Activated T-cell treated with anti-CD3 and anti-CD28 coated beads, Interleukin-2, amount 50 U/mL, for 72 hours (primary cell): Measurements from ENCODE around the gene APLP2. TPM values are rescaled to one million over a fixed set of nuclear protein-coding genes. Genes with fewer than 3 reads are reported as not detected.

Experiments
- ATAC-seq, 2 donors: fragments of 150-1000 bp; cut with Tn5 transposase; replicated peaks in 1 of 2; 2 replicates each; pipeline ENCODE4 v1.10.0; 2021; ENCODE audit warnings: moderate library complexity in 2 of 2, mild to moderate bottlenecking in 1 of 2
- DNase-seq, 2 donors: peaks; one replicate each; pipeline ENCODE4 v3.0.0; 2021 to 2022; ENCODE audit warnings: mixed read lengths in 1 of 2
- H3K27ac Mint-ChIP-seq: one replicate; pipeline ENCODE4 v1.8.0; 2022; ENCODE audit warnings: mild to moderate bottlenecking, moderate library complexity, mixed read lengths
- H3K27me3 Mint-ChIP-seq: one replicate; pipeline ENCODE4 v1.8.0; 2022; ENCODE audit warnings: low read depth, mixed read lengths
- H3K36me3 Mint-ChIP-seq, 2 donors: one replicate each; pipeline ENCODE4 v1.8.0; 2022; ENCODE audit warnings: mixed read lengths in 2 of 2, mild to moderate bottlenecking in 1 of 2; ENCODE audit not compliant: insufficient read depth in 2 of 2
- H3K4me1 Mint-ChIP-seq: one replicate; pipeline ENCODE4 v1.8.0; 2022; ENCODE audit warnings: low read depth, mixed read lengths
- H3K4me3 Mint-ChIP-seq, 2 donors: one replicate each; pipeline ENCODE4 v1.8.0; 2022; ENCODE audit warnings: mild to moderate bottlenecking in 2 of 2, mixed read lengths in 2 of 2, moderate library complexity in 2 of 2
- H3K9me3 Mint-ChIP-seq, 2 donors: one replicate each; pipeline ENCODE4 v1.8.0; 2022; ENCODE audit warnings: mixed read lengths in 2 of 2
- total RNA-seq, 2 donors: library from RNA; stranded (reverse); gene quantifications; one replicate each; pipeline ENCODE4 v1.2.3, GENCODE V29; 2022

The APLP2 gene
- total RNA-seq, 2 donors from 2014 or later = 37.8 to 44.2 TPM

DNA sequence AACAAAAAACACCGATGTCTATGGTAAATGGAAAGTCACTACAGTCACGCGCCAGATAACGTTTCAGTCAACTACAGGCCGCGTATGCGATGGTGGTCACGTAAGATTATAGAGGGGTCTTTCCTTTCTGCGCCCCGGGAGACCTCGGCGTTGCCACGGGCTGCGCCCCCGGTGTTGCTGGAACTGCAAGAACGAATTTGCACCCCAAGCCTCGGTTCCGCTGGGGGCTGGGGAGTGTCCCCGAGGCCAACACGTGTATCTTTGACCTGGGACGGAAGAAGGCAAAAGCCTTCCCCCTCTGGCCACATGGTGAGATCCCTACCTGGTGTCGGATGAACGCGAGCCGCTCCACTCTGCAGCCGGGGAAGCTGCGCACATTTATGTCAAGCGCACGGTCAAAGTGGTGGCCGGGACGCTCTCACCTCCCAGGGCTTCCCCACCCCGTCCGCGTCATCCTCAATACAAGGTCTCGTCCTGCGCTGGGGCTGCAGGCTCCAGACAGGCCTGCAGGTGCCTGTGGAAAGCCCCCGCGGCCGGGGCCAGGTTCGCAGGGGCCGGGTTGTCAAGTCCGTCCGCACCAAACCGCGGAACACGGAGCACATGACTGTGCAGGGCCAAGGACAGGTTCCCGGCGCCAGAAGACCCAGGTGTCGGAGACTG is 29.3 kb upstream of the APLP2 start:
- no peaks in the 10 kb centered on the region for H3K9me3 Mint-ChIP-seq
- H3K4me1 Mint-ChIP-seq = no peaks in the 10 kb centered on the region
- no peak overlapping the region for H3K27ac Mint-ChIP-seq
- no peak for DNase-seq
- H3K27me3 Mint-ChIP-seq = peaks cover 11% of the 10 kb centered on the region
- no peaks in the 10 kb centered on the region for H3K36me3 Mint-ChIP-seq
- no peak overlapping the region for H3K4me3 Mint-ChIP-seq
- no peak for ATAC-seq

DNA sequence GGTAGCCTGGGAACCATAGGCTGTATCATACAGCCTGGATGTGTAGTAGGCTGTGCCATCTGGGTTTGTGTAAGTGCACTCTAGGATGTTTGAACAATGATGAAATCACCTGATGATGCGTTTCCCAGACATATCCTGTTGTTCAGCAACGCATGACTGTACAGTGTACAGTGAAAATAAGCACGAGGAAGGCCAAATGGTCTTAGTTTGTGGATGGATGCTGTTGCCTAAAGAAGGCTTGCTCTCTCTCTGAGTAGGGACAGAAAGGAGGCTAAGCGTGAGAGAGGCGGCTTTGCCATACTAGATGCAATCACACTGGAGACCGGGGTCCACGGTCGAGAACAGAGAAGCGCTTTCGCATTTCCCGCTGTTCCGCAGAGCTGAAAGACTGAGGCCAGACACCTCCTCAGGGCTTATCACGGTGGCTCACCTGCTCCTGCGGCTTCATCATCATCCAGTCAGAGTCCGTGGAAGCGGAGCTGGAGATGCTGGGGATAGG is 27.6 kb upstream of the APLP2 start:
- DNase-seq (no peak), ATAC-seq (peak in 1 of 2 donors; percentile 56)
- Mint-ChIP-seq H3K4me1 (no peaks in the 10 kb centered on the region), H3K36me3 (no peaks in the 10 kb centered on the region), H3K9me3 (no peaks in the 10 kb centered on the region), H3K27ac (no peak overlapping the region), H3K4me3 (no peak overlapping the region), H3K27me3 (peaks cover 11% of the 10 kb centered on the region)

DNA sequence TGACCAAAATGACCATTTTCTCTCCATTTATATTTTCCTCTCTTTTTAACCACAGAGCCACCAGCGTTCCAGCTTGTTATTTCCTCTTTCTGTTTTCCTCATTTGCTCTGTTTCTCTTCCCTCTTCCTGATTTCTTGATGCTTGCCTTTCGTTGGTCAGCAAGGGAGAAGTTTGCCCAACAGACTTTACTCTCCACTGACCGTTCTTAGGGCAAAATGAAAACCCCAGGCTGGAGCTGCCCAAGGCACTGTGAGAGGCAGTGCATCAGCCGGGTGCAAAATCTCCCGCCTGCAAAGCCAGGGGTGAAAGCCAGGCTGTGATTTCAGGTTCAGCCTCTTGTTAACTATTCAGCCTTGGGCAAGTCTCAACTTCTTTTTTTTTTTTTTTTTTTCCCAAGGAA is 26.1 kb upstream of the APLP2 start:
- H3K27ac Mint-ChIP-seq = no peak overlapping the region
- H3K36me3 Mint-ChIP-seq = no peaks in the 10 kb centered on the region
- no peak for DNase-seq
- no peak overlapping the region for H3K4me3 Mint-ChIP-seq
- peaks cover 11% of the 10 kb centered on the region for H3K27me3 Mint-ChIP-seq
- no peak for ATAC-seq
- H3K4me1 Mint-ChIP-seq = no peaks in the 10 kb centered on the region
- H3K9me3 Mint-ChIP-seq = no peaks in the 10 kb centered on the region

DNA sequence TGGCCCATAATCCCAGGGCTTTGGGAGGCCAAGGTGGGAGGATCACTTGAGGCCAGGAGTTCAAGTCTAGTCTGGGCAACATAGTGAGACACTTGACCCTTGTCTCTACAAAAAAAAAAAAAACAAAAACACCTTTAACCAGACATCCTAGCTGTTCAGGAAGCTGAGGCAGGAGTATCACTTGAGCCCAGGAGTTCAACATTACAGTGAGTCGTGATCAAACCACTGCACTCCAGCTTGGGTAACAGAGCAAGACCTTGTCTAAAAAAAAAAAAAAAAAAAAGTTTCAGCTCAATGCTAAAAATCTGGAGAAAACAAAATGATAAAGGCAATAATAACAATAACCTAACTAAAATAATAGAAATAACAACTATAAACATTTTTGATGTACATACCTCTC is 22.6 kb upstream of the APLP2 start:
- Mint-ChIP-seq H3K36me3 (no peaks in the 10 kb centered on the region), H3K27me3 (peaks cover 17% of the 10 kb centered on the region), H3K4me3 (no peak overlapping the region), H3K27ac (no peak overlapping the region), H3K9me3 (no peaks in the 10 kb centered on the region), H3K4me1 (no peaks in the 10 kb centered on the region)
- DNase-seq (no peak), ATAC-seq (no peak)

DNA sequence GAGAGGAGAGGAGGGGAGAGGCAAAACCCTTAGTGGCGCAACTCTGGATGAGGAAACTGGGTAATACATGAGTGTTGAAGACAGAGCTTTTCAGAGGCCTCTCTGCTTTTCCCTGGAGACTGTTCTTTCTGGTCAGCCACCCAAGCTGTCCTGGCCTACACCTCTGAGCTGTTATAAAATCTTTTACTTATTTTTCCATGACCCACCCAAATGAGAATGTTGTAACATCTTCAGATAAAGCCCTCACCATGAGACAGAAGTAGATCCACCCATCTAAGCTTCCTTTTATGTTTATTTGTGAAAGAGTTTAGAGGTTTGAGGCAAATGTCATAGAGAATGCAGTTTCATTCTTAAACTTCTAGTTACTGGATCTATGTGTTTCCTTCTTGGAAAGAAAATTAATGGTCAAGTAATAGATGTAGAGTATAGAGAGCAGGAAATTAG is 20.3 kb upstream of the APLP2 start:
- Mint-ChIP-seq H3K27ac (no peak overlapping the region), H3K27me3 (peaks cover 10% of the 10 kb centered on the region), H3K36me3 (no peaks in the 10 kb centered on the region), H3K9me3 (no peaks in the 10 kb centered on the region), H3K4me1 (no peaks in the 10 kb centered on the region), H3K4me3 (no peak overlapping the region)
- DNase-seq (no peak), ATAC-seq (no peak)

DNA sequence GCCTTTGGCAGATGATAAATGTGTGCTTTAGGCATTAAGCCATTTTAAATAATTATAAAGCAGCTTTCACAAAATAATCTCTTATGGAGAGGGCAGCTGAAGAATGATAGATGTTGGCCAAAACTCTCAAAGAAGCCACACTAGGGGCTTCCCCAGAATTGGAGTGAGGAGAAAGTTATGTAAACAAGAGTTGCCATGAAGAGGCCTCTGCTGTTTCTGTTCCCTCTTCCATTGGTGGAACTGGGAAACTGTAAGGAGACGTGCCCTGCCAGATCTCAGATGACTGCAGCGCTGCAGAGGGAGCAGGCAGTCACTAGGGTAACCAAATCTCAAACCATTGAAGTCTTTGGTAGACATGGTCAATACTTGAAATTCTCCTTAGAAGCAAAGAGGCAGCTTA is 19.4 kb upstream of the APLP2 start:
- Mint-ChIP-seq H3K4me3 (no peak overlapping the region), H3K27me3 (peaks cover 10% of the 10 kb centered on the region), H3K36me3 (no peaks in the 10 kb centered on the region), H3K27ac (no peak overlapping the region), H3K4me1 (no peaks in the 10 kb centered on the region), H3K9me3 (no peaks in the 10 kb centered on the region)
- DNase-seq (no peak), ATAC-seq (no peak)

- DNase-seq (no peak), ATAC-seq (no peak)
- no peak overlapping the region for H3K27ac Mint-ChIP-seq
- H3K27me3 Mint-ChIP-seq = peaks cover 10% of the 10 kb centered on the region
- no peaks in the 10 kb centered on the region for H3K36me3 Mint-ChIP-seq
- no peaks in the 10 kb centered on the region for H3K4me1 Mint-ChIP-seq
- H3K9me3 Mint-ChIP-seq = no peaks in the 10 kb centered on the region
- H3K4me3 Mint-ChIP-seq = no peak overlapping the region
Measured at GRCh38 chr11:130051082-130051481, 18.6 kb upstream of the APLP2 start.

GRCh38 chr11:130052567-130052966 is 17.1 kb upstream of the APLP2 start:
- Mint-ChIP-seq H3K9me3 (no peaks in the 10 kb centered on the region), H3K27ac (no peak overlapping the region), H3K4me3 (no peak overlapping the region), H3K36me3 (no peaks in the 10 kb centered on the region), H3K27me3 (peaks cover 10% of the 10 kb centered on the region), H3K4me1 (no peaks in the 10 kb centered on the region)
- DNase-seq = no peak
- no peak for ATAC-seq

DNA sequence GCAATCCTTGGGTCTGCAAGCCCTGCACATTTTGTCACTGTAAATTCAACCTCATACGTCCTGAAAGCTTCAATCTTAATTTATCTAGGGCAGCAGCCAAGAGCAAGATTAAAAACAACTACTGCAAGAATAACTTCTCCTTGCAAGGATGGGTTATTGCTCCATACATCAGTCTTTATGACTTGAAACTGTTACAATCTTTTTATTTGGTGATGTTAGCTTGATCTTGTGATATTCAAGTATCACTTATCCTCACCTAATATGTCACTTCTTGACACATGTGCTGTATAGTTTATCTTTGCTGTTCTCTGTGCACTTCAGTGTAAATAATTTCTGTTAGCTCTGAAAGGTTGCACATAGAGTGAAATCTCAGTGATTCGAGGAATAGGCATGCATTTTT is 14.7 kb upstream of the APLP2 start:
- H3K9me3 Mint-ChIP-seq = no peaks in the 10 kb centered on the region
- no peaks in the 10 kb centered on the region for H3K36me3 Mint-ChIP-seq
- H3K4me1 Mint-ChIP-seq = no peaks in the 10 kb centered on the region
- ATAC-seq (no peak), DNase-seq (no peak)
- peaks cover 21% of the 10 kb centered on the region for H3K27me3 Mint-ChIP-seq
- H3K27ac Mint-ChIP-seq = no peak overlapping the region
- no peak overlapping the region for H3K4me3 Mint-ChIP-seq

- H3K4me3 Mint-ChIP-seq = no peak overlapping the region
- ATAC-seq = no peak
- H3K36me3 Mint-ChIP-seq = no peaks in the 10 kb centered on the region
- no peak for DNase-seq
- no peak overlapping the region for H3K27ac Mint-ChIP-seq
- no peaks in the 10 kb centered on the region for H3K4me1 Mint-ChIP-seq
- peaks cover 27% of the 10 kb centered on the region for H3K27me3 Mint-ChIP-seq
- no peaks in the 10 kb centered on the region for H3K9me3 Mint-ChIP-seq
Measured at GRCh38 chr11:130055617-130056016, 14.1 kb upstream of the APLP2 start.

- Mint-ChIP-seq H3K9me3 (no peaks in the 10 kb centered on the region), H3K27ac (no peak overlapping the region), H3K36me3 (no peaks in the 10 kb centered on the region), H3K4me3 (no peak overlapping the region), H3K27me3 (peaks cover 41% of the 10 kb centered on the region), H3K4me1 (no peaks in the 10 kb centered on the region)
- DNase-seq = no peak
- ATAC-seq = no peak
Measured at GRCh38 chr11:130061017-130061416, 8.7 kb upstream of the APLP2 start.

GRCh38 chr11:130062026-130062425 is 7.7 kb upstream of the APLP2 start:
- H3K4me3 Mint-ChIP-seq = no peak overlapping the region
- no peaks in the 10 kb centered on the region for H3K4me1 Mint-ChIP-seq
- DNase-seq = no peak
- peaks cover 41% of the 10 kb centered on the region for H3K27me3 Mint-ChIP-seq
- H3K27ac Mint-ChIP-seq = no peak overlapping the region
- H3K9me3 Mint-ChIP-seq = no peaks in the 10 kb centered on the region
- no peaks in the 10 kb centered on the region for H3K36me3 Mint-ChIP-seq
- ATAC-seq = no peak

- H3K36me3 Mint-ChIP-seq = no peaks in the 10 kb centered on the region
- ATAC-seq = no peak
- H3K4me1 Mint-ChIP-seq = peaks cover 4% of the 10 kb centered on the region
- DNase-seq = no peak
- no peak overlapping the region for H3K27ac Mint-ChIP-seq
- no peak overlapping the region for H3K4me3 Mint-ChIP-seq
- peaks cover 46% of the 10 kb centered on the region for H3K27me3 Mint-ChIP-seq
- no peaks in the 10 kb centered on the region for H3K9me3 Mint-ChIP-seq
Measured at GRCh38 chr11:130063451-130063850, 6.2 kb upstream of the APLP2 start.

DNA sequence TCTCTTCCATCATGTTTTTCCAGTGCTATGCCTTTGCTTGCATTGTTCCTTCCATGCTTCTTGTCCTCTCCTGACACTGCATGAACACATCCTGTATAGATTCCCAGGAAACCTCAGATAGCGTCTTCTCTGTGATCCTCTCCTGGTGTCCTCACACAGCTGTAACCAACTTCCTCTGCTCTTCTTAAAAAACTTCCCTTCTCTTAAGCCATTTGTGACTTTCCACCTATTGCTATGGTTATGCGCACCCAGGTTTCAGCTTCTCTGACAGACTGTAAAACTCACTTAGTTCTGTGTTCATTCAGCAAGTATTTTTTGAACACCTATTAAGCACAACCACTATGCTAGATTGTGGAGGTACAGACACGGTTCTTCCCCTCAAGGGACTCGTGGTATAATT is 5.1 kb upstream of the APLP2 start:
- Mint-ChIP-seq H3K9me3 (no peaks in the 10 kb centered on the region), H3K4me1 (peaks cover 10% of the 10 kb centered on the region), H3K27me3 (peaks cover 49% of the 10 kb centered on the region), H3K36me3 (no peaks in the 10 kb centered on the region), H3K27ac (no peak overlapping the region), H3K4me3 (no peak overlapping the region)
- DNase-seq (no peak), ATAC-seq (no peak)
